ENCODE data around the gene RAD17. TPM values are rescaled to one million over a fixed set of nuclear protein-coding genes. Genes with fewer than 3 reads are reported as not detected.

RAD17 gene
- total and polyA plus RNA-seq, 2 experiments from 2014 or later: 21.7 to 33.8 TPM

DNA sequence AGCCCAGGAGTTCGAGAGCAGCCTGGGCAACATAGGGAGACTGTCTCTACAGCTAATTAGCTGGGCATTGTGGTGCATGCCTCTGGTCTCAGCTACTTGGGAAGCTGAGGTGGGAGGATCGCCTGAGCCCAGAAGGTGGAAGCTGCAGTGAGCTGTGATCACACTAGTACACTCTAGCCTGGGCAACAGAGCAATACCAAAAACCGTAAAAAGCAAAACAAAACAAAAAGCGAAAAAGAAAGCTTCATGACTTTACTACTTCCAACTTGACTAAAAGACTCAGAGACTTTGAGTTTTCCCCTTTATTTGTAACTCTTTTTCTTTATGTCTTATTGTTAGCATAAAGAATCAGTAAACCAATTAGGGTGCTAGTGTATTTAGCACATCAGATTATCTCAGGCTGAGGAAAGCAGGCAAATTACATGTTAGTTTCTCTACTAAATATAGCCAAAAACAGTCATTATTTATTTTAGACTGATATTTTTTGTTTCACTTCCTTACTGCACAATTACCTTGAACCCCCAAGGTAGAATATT lies 5.4 kb downstream of the RAD17 start:
- Histone ChIP-seq H3K27ac (no peak overlapping the region), H3K4me1 (ENCODE audit: insufficient read depth) (peaks cover 9% of the 10 kb centered on the region), H3K9me3 (ENCODE audit: low read depth) (no peaks in the 10 kb centered on the region), H3K4me2 (no peak overlapping the region), H4K20me1 (ENCODE audit: insufficient read depth, poor library complexity, severe bottlenecking) (no peaks in the 10 kb centered on the region), H2AFZ (no peak overlapping the region), H3K36me3 (replicated peaks; ENCODE audit: insufficient read depth, low read depth) (no peaks in the 10 kb centered on the region), H3K9me2 (replicated peaks; ENCODE audit: insufficient read depth) (no peaks in the 10 kb centered on the region), H3K27me3 (no peaks in the 10 kb centered on the region), H3K4me3 (no peak overlapping the region), H3K79me2 (peaks cover 32% of the 10 kb centered on the region)
- no peak for DNase-seq (ENCODE audit: low spot score)
- TF ChIP-seq EZH2phosphoT487 (IDR thresholded peaks at IDR 0.05; ENCODE audit: low read depth, severe bottlenecking, unreplicated experiment) (no peak), EZH2 (IDR thresholded peaks at IDR 0.05; ENCODE audit: borderline replicate concordance) (no peak)
- TF ChIP-seq, protein P1, sequence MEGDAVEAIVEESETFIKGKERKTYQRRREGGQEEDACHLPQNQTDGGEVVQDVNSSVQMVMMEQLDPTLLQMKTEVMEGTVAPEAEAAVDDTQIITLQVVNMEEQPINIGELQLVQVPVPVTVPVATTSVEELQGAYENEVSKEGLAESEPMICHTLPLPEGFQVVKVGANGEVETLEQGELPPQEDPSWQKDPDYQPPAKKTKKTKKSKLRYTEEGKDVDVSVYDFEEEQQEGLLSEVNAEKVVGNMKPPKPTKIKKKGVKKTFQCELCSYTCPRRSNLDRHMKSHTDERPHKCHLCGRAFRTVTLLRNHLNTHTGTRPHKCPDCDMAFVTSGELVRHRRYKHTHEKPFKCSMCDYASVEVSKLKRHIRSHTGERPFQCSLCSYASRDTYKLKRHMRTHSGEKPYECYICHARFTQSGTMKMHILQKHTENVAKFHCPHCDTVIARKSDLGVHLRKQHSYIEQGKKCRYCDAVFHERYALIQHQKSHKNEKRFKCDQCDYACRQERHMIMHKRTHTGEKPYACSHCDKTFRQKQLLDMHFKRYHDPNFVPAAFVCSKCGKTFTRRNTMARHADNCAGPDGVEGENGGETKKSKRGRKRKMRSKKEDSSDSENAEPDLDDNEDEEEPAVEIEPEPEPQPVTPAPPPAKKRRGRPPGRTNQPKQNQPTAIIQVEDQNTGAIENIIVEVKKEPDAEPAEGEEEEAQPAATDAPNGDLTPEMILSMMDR (IDR thresholded peaks at IDR 0.05; ENCODE audit: poor library complexity): no peak
- 96% methylated on average over 4 of the region's 4 CpGs for WGBS (ENCODE audit: low lambda C conversion rate, missing lambda C conversion rate)

DNA sequence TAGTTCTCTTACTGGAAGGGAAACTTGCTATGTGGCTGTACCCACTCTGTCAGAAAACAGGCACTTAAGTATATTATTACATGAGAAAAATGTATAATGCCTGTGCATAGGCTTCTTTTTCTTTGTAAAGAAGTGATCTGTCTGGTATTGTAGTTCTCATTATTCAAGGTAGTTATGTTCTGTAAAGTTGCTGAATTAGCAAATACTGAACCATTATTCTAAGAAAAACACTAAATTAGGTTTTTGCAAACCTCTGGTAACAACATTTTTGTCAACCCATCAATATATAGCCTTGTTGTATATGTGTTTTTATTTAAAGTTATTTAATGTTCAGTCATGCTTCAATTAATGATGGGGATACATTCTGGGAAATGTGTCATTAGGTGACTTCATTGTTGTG lies 8.8 kb downstream of the RAD17 start:
- Histone ChIP-seq H3K27me3 (no peaks in the 10 kb centered on the region), H3K79me2 (no peaks in the 10 kb centered on the region), H2AFZ (no peak overlapping the region), H3K27ac (no peak overlapping the region), H3K4me3 (no peak overlapping the region), H4K20me1 (ENCODE audit: insufficient read depth, poor library complexity, severe bottlenecking) (no peaks in the 10 kb centered on the region), H3K9me2 (replicated peaks; ENCODE audit: insufficient read depth) (no peaks in the 10 kb centered on the region), H3K4me1 (ENCODE audit: insufficient read depth) (no peaks in the 10 kb centered on the region), H3K36me3 (replicated peaks; ENCODE audit: insufficient read depth, low read depth) (no peaks in the 10 kb centered on the region), H3K9me3 (ENCODE audit: low read depth) (no peaks in the 10 kb centered on the region), H3K4me2 (no peak overlapping the region)
- DNase-seq (ENCODE audit: low spot score): no peak
- TF ChIP-seq EZH2 (IDR thresholded peaks at IDR 0.05; ENCODE audit: borderline replicate concordance) (no peak), EZH2phosphoT487 (IDR thresholded peaks at IDR 0.05; ENCODE audit: low read depth, severe bottlenecking, unreplicated experiment) (no peak)
- TF ChIP-seq, protein P1 (IDR thresholded peaks at IDR 0.05; ENCODE audit: poor library complexity): no peak

DNA sequence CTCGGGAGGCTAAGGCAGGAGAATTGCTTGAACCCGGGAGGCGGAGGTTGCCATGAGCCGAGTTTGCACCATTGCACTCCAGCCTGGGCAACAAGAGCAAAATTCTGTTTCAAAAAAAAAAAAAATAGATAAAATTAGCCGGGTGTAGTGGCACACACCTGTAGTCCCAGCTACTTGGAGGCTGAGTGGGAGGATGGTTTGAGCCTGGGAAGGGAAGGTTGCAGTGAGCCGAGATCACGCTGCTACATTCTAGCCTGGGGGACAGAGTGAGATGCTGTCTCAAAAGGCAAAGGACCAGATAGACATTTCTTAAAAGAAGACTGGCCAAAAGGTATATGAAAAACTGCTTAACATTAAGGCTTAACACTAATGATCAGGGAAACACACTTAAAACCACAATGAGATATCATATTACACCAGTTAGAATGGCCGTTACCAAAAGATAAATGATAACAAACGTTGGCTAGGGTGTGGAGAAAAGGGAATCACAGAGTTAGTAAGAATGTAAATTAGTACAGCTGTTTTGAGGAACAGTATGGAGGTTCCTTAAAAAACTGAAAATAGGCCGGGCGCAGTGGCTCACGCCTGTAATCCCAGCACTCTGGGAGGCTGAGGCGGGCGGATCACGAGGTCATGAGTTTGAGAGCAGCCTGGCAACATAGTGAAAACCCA lies 35.2 kb downstream of the RAD17 start:
- Histone ChIP-seq H3K9me2 (replicated peaks; ENCODE audit: insufficient read depth) (no peaks in the 10 kb centered on the region), H3K27me3 (no peaks in the 10 kb centered on the region), H3K4me3 (no peak overlapping the region), H2AFZ (no peak overlapping the region), H3K4me1 (ENCODE audit: insufficient read depth) (no peaks in the 10 kb centered on the region), H3K36me3 (replicated peaks; ENCODE audit: insufficient read depth, low read depth) (no peaks in the 10 kb centered on the region), H3K4me2 (no peak overlapping the region), H3K9me3 (ENCODE audit: low read depth) (no peaks in the 10 kb centered on the region), H3K79me2 (no peaks in the 10 kb centered on the region), H4K20me1 (ENCODE audit: insufficient read depth, poor library complexity, severe bottlenecking) (peaks cover 2% of the 10 kb centered on the region), H3K27ac (no peak overlapping the region)
- TF ChIP-seq EZH2 (IDR thresholded peaks at IDR 0.05; ENCODE audit: borderline replicate concordance): no peak
- TF ChIP-seq, protein P1 (IDR thresholded peaks at IDR 0.05; ENCODE audit: poor library complexity): no peak
- TF ChIP-seq EZH2phosphoT487 (IDR thresholded peaks at IDR 0.05; ENCODE audit: low read depth, severe bottlenecking, unreplicated experiment): no peak
- no peak for DNase-seq (ENCODE audit: low spot score)
- 92% methylated on average over 15 of the region's 15 CpGs for WGBS (ENCODE audit: low lambda C conversion rate, missing lambda C conversion rate)
